Measurements from ENCODE around the gene PPM1F.

The PPM1F gene, protein sequence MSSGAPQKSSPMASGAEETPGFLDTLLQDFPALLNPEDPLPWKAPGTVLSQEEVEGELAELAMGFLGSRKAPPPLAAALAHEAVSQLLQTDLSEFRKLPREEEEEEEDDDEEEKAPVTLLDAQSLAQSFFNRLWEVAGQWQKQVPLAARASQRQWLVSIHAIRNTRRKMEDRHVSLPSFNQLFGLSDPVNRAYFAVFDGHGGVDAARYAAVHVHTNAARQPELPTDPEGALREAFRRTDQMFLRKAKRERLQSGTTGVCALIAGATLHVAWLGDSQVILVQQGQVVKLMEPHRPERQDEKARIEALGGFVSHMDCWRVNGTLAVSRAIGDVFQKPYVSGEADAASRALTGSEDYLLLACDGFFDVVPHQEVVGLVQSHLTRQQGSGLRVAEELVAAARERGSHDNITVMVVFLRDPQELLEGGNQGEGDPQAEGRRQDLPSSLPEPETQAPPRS

DNA sequence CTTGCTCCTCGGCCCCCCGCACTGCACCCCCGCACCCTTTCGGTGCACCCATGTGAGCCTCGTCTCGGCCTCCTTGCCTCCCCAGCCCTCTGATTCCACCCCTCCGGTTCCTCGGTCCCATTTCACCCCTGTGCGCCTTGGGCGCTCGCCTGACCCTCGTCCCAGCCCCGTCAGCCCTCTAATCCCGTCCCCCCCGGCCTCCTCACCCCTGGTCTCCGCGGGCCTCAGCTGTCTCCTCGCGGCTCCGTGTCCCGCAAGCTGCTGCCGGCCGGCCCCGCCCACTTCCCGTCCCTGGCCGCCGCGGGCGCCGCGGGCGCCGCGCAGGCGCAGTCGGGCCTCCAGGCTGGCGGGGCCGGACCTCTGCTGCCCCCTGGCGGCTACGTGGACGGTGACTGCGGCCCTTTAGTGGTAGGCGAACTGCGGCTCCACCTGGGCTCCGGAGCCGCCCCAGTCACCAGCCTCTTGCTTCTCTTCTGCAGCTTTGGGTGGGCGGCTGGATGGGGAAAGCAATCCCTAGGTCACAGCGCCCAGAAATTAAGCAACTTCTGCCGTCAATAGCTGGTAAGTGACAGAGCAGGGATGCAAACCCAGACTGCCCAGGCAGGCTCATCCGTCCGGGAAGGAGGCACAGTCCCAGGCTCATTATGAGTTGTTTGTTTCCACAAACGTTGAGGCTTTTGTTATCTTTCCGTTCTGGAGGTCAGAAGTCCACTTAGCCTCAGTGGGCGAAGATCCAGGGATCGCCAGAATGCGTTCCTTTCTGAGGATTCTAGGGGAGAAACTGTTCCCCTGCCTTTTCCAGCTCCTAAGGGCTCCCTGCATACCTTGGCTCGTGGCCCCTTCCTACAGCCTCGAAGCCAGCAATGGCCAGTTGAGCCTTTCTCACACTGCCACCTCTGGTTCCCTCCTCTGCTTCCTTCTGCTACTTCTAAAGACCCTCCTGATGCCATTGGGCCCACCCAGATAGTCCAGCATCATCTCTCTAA is at the start of gene PPM1F:
PPM1F (minus strand) TSS at position 263 of the 986 bp plus-strand sequence. CDS start 6,800 bp downstream, outside the sequence.
- peak in 52 of 56 donors; percentile 21 to 90 (median 68) for DNase-seq

DNA sequence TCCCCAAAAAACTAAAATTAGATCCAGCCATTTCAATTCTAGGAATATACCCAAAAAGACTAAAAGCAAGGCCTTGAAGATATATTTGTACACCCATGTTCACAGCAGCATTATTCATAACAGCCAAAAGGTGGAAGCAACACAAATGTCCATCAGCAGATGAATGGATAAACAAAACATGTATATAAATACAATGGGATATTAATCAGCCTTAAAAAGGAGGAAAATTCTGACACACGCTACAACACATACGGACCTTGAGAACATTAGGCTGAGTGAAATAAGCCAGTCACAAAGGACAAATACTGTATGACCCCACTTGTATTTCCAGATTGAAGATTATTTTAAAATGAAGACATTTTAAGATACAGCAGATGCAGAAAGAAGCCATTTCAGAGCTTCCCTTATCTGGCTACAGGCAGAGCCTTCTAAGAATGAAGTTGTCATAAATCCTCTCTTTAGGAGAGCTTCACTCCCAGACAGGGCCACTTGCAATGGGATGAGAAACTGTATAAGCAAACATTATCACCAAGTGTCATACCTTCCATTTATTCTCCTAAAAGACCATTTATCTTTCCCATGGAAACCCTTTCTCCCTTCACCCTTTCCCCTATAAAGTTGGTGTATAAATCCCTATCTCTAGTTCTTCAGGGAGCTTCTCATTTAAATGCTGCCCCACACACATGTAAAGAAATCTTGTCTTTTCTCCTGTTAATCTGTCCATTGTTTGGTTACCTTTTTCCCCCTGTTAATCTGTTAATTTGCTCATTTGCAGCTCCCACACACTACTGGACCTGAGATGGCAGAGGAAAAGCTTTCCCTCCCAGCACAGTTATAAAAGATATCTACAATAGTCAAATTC is 49.2 kb upstream of the PPM1F start:
- DNase-seq: no peak

DNA sequence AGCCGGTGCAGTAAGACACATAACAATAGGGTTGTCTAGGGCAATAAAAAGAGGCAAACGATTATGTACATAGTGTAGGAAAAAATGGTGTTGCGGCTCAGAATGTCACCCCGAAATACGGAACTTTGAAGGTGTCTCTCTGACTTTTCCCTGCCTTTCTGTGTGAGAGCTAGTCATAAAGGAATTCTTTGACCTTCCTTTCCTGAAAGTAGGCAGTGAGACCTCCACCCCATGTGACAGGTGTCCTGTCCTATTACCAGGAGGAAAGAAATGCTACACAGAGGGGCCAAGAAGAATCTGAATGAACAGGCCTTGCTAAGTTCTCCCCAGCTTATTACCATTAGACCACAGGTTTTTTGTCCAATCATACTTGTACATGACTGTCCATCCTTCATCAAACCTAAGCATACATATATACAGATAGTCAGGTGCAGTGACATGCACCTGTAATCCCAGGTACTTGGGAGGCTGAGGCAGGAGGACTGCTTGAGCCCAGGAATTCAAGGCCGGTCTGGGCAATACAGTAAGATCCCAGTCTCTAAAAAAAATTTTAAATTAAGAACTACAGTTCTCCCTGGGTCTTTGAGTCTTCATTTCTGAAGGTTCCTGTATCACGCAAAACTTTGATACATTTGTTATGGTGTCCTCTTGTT is 46.1 kb upstream of the PPM1F start:
- DNase-seq: no peak

DNA sequence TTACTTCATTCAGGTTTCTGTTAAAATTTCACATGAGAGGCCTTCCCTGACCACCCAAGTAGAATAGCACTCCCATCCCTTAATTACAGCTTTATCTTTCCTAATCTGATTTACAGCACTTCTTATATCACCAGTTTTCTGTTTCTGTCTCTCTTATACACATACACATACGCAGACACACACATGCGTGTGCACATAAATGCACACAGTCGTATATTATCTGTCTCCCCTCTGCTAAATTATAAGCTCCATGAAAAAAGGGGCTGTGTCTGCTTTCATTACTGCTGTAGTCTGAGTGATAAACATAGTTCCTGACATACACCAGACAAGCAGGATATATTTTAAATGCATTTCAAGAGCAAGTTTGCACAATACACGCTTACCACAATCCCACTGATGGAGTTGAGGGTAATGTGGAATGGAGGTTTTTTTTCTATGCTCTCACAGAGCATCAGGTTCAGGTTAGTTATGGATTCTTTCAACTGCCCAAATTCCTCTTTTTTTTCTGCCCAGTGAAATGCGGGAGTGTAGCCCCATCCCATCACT is 43.6 kb upstream of the PPM1F start:
- DNase-seq: no peak

DNA sequence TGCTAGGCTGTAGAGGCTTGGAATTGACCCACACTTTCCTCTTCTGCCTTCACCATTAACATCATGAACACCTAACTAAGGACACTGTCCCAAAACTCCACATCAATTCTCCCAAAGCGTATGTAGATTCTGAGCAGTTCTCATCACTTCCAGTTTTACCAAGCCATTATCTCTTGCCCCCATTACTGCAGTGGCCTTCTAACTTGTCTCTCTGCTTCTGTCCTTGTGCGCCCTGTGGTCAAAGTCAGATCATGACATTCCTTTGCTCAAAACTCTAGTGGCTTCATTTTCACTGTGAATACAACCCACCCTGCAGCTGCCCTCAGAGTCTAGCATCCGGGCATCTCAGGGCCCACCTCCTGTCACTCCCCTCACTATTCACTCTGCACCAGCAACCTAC is 43.0 kb upstream of the PPM1F start:
- DNase-seq: no peak

DNA sequence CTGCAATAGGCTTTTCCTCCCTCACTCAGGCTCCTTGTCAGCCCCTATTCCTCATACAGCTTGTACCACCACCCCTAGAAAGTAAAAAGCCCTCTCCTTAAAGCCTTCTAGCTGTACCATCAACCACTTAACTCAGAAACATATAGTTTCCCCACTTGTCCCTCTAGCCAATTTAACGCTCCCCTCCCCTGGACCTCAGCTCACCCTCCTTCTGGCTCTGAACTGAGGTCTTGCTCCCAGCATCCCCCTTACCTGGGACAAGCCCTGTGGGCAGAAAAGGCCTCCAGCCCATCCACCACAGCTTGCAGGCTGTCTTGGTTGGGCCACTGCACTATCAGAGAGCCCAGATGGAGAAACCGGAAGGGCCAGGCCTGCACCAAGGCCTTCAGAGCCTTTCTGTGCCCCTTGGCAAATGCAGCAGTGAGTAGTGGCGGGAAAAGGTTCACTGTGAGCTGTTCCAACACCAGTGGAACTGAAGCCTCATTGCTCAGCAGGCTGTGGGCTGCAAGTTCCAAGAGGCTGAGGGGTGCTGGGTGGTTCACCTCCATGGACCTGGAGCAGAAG is 42.3 kb upstream of the PPM1F start:
- no peak for DNase-seq

DNA sequence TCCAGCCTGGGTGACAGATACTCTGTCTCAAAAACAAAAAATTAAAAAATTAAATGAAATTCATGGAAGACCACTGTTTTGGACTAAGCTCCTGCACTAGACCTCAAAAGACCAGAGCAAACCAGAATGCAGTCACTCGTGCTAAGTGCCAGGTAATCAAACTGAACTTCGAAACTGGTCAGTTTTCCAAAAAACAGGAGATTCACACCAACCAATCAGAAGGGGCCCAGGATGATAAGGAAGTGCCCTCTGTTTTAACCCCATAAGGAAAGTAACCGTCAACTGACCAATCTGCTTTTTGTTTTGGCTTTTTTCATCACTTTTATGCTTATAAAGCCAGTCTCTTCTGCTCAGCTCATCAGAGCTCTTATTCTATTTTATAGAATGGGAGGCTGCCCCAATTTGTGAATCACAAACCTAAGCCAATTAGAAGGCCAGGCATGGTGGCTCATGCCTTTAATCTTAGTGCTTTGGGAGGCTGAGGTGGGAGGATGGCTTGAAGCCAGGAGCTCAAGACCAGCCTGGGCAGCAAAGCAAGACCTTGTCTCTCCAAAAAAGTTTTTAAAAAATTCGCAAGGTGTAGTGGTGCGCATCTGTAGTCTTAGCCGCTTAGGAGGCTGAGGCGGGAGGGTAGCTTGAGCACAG is 40.1 kb upstream of the PPM1F start:
- no peak for DNase-seq

DNA sequence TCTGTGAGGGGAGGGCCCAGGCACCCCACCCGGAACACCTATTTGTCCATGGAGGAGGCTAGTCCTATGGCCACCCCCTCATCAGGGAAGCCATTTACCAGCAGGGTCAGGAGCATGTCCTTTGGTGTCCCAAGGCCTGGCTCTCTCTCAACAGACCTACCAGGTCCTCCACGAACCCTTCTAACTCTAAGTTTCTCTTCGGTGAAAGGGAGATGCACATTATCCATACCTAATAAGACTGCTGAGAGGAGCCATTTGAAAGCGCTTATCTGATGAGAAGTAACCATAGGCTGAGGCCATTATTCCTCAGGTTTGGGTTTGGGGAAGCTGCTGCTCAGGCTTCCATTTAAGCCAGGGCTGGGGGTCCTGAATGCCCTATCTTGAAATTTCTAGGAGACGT is 39.1 kb upstream of the PPM1F start:
- DNase-seq: no peak

DNA sequence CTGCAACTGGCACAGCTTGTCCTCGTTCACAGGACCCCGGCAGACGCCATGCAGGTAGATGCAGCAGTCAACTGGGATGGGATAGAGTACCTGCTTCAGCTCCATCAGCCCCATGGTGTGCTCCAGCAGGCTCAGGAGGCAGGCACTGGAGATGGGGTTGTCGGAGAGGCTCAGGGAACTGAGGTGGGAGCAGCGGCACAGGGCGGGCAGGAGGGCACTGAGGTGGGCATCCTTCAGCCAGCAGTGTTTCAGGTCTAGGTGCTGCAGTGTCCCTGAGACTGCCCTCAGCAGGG is 38.6 kb upstream of the PPM1F start:
- no peak for DNase-seq

DNA sequence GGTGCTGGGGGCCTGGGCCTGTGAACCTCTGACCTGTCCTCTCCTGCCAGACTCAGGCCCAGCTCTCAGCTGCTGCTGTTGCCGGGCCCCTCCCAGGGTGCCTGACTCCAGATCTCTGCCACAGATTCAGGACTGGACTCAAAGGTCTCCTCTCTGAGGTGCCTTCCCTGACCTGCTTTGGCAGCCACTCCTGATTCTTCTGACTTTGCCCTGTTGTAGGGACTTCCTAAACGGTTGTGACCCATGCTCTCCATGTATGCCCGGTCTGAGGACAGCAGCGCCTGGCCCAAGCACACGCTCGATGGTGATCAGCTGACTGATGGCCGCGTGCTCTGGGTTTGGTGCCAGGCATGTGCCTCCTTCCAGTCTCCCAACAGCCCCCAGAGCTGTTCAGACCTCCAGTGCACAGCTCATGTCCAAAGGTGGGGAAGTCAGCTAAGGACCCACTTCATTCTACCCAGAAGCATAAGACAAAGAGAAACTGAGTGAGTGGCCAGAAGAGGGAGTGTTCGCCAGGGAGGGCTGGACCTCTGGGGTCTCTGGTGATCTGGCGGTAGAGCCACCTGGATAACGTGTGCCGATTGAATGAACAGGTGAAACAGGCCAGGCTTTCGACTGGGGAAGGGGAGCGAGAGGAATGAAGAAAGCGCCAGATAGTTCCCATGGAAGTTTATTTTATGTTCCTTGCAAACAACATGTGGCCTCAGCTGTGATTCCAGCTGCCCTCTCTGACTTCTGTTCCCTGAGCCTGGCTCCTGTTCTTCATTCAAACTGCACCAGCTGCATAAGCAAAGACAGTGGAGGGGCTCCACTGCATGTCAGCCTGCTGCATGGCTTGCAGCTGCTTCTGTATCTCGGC is 38.0 kb upstream of the PPM1F start:
- no peak for DNase-seq

DNA sequence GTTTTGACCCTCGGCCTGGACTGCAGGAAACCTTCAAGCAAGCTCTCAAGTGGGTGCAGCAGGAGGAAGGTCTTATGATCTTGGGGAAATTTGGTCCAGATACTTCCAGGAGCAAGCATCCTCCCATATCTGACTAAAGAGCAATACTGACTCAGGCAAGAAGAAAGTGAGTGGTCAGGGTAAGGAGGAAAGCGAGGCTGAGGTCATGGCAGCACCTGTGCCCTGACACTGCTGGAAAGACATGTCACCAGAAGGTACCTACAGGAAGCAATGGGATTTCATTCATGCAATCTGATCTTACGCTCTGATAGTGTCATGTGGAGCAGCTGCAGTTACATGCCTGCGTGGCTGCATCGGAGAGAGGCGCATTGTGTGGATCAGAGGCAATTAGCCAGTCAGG is 36.4 kb upstream of the PPM1F start:
- no peak for DNase-seq

DNA sequence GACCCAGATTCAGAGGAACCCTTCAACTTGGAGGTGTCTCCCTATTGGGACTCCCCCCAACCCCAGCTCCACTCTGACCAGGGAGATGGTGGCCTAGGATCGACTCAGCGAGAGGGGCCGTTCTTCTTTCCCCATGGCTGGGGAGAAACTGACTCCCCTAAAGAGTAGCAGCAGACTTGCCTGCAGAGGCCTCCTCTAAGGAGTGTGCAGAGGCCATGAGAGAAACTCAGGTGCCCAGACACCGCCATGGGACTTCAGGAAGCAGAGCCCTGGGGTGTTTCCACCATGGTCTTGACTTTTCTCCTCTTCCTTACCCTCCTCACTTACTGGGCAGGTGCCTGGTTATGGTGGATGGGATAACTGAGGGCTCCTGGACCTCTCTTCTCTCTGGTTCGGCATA is 32.6 kb upstream of the PPM1F start:
- DNase-seq: no peak

DNA sequence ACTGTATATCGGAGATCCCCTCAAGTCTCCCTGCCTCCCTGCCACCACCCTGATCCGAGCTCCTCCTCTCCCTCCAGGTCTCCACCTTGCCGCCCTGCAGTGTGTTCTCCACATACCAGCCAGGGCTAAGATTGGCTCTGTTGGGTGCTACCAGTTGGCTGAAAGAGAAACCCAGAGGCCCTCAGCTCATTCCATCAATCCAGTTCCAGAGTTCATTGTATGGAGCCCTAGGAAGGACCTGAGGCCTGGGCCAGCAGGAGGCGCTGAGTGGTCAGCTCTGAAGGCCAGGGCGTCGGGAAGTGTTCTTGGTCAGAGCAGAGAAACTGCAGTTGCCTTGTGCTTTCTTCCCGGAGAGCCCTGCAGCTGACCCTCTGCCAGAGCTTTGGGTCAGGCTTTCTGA is 32.1 kb upstream of the PPM1F start:
- DNase-seq: no peak

DNA sequence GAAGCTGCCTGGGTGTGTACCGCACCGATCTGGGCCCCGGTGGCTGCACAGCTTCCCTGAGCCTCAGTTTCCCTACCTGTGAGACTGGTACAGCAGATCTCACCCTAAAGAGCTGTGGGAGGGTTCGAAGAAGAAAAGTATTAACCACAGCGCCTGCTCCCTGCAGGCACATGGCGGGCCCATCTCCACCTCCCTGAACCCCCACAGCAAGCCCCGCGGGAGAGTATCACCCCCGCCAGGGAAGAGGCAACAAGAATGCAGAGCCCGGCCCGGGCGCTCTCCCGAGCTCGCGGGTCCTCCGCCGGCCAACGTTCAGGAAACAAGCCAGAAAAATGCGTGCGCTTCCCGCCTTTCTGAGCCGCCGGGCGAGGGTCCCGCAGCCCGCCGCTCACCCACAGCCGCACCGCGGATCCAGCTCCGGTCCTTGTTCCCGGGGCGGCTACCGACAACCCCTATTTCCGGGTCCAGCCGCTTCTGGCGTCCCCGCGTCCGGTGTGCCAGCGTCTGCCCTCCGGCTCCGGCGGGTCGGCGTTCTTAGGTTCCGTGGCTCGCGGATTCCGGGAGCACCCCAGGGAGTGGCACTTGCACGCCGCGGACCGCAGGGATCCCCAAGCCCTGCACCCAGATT is 29.8 kb upstream of the PPM1F start, which contains the start of gene TOP3B:
TOP3B (minus strand) TSS at position 450 of the 628 bp plus-strand sequence. CDS start 7,078 bp downstream, outside the sequence.
- DNase-seq: peak; percentile 11 to 87 (median 68)

DNA sequence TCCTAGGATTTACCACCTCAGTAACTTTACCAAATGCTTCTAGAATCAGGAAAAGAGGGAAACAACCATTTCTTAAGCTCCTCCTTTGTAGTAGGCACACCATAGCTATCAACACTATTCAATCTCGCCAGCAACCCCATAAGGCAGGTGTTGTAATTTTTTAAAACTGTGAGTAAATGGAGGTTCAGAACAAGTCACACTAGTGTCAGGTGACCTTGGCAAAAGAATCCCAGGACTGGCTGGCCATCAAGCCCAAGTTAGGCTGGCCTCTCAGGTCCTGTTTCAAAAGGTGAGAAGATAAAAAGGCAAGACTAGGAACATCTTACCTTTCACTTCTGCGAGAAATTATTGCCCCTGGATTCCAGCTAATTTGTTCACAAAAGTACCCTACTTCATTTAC is 29.2 kb upstream of the PPM1F start:
- DNase-seq: no peak

DNA sequence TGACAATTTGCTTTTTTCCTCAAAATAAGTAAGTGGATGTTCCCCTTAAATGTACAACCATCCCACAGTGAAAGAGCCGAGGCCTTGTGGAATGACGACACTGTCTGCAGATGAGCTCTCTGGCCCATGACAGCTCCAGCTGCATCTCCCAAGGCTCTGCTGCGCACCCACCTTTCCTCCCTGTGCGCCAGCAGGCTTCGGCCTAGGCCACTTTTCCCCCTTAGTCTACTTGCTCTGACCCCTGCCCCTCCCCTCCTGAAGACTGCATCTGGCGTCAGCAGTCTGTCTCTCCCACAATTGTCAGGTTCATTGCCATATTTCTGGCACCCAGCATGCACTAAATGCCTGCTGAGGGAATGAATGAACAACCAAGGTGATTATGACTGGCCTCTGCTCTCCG is 27.9 kb upstream of the PPM1F start:
- DNase-seq: no peak

DNA sequence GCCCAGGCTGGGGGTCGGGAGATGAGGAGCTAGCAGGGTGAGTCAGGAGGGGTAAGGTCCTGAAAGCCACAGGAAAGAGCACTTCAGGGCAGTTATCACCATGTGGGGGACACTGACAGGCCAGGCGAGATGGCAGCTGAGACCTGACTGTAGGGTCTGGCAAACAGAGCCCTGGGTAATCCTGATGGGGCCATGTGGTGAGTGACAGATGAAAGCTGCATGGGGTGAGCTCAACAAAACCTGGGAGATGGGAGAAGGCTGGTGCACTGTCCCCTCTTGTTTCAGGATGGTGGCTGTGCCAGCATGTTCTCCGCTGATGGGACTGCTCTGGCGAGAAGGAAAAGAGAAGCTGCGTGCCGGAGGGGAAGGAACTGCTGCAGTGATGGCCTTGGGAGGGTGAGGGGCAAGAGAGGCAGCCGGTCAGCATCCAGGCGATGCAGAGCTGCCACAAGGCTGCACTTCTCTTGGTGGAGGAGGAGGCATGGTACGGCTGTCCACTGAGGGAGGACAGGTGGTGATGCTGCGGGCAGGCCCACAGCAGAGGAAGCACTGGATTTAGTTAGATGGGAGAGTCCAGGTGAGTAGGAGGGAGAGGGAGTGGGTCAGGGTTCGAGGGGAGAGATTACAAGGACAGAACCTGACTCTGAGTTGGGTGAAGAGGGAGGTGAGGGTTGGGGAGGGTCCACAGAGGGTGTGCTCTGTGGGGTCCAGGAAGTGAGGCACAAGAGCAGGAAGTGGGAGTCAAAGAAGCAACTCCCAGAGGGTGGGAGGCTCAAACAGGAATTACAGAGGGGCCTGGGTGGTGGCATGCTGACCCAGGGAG is 26.1 kb upstream of the PPM1F start:
- no peak for DNase-seq
